ENCODE measurements around the gene JOSD2.
"Not testable (repeated sequence)": the region's sequence is repeated elsewhere in the genome, so short reads cannot be mapped to it uniquely, and the experiment has no call there.

The JOSD2 gene

DNA sequence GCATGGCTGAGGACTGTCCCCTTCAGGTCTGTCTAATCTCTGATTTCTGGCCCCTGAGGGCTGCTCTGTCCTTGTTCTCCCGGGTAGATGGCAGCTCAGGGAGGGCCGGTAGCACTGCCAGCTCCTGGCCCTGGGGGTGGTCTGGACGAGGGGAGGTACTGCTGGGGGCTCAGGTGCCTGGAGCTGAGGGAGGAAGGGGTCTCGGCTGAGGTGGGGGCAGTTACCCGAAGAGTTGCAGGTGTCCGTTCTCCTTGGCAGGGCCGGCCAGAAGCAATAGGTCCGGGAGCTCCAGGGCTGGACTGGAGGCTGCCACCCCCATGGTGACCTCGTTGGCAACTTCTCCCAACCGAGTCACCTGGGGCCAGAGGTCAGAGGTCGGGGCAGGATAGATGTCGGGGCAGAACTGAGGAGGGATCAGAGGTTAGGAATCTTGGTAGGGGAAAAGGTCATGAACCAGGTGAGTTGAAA is 35.9 kb downstream of the JOSD2 start:
- Histone ChIP-seq H3K9ac (ENCODE audit: low read length) (no peak overlapping the region), H3K9me3 (ENCODE audit: control insufficient read depth, low read length) (no peaks in the 10 kb centered on the region), H3K27me3 (ENCODE audit: control insufficient read depth, insufficient read depth, low read length) (no peaks in the 10 kb centered on the region), H3K4me1 (ENCODE audit: control insufficient read depth, insufficient read depth, low read length) (peaks cover 8% of the 10 kb centered on the region), H3K4me3 (ENCODE audit: low read length) (no peak overlapping the region), H3K36me3 (ENCODE audit: control insufficient read depth, insufficient read depth, low read length) (peaks cover 9% of the 10 kb centered on the region)

DNA sequence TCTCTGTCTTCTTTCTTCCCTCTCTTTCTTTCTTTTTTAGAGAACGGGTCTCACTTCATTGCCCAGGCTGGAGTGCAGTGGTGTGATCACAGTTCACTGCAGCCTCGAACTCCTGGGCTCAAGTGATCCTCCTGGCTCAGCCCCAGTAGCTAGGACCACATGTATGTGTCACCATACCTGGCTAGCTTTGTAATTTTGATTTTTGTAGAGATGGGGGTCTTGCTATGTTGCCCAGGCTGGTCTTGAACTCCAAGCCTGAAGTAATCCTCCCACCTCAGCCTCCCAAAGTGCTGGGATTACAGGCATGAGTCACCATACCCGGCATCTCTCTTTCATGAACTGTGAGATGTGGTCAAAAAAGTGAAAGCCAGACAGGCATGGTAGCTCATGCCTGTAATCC is 37.7 kb downstream of the JOSD2 start:
- not testable (repeated sequence) for H3K27me3 ChIP-seq (ENCODE audit: control insufficient read depth, insufficient read depth, low read length); H3K9me3 ChIP-seq (ENCODE audit: control insufficient read depth, low read length); H3K4me3 ChIP-seq (ENCODE audit: low read length); H3K4me1 ChIP-seq (ENCODE audit: control insufficient read depth, insufficient read depth, low read length); H3K9ac ChIP-seq (ENCODE audit: low read length); H3K36me3 ChIP-seq (ENCODE audit: control insufficient read depth, insufficient read depth, low read length)

DNA sequence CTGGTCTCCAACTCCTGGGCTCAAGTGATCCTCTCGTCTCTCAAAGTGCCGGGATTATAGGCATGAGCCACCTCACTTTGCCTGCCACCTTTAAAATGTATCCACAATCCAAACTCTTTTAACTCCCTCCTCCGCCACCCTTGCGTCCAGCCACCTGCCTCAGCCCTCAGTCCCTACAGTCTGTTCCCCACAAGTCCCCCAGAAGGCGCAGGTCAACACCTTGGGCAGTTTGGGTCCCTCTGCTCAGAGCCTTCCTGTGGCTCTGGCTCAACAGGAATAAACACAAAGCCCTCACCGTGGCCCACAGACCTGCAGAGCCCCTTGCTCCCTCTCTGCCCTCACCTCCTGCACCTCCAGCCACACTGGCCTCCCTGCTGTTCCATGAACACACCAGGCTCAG is 42.2 kb downstream of the JOSD2 start:
- Histone ChIP-seq H3K9me3 (ENCODE audit: control insufficient read depth, low read length) (no peaks in the 10 kb centered on the region), H3K36me3 (ENCODE audit: control insufficient read depth, insufficient read depth, low read length) (no peaks in the 10 kb centered on the region), H3K27me3 (ENCODE audit: control insufficient read depth, insufficient read depth, low read length) (peaks cover 6% of the 10 kb centered on the region), H3K4me1 (ENCODE audit: control insufficient read depth, insufficient read depth, low read length) (peaks cover 9% of the 10 kb centered on the region), H3K9ac (ENCODE audit: low read length) (no peak overlapping the region), H3K4me3 (ENCODE audit: low read length) (no peak overlapping the region)

DNA sequence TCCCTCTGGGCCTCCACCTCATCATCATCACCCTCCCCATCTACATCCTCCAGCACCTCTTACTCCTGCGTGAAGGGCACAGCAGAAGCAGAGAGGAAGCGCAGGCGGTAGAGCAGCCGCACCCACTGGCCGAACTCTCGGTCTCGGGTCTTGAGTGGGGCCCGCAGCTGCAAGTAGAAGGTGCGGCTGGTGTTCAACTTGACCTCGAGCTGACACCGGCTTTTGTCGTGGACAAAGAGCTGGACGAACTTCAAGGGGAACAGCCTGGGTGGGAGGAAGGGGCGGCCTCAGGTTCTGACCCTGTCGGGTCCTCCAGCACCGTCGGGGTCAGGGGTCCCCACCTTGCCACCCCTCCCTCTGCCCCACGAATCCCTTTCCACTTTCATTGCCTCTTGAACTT is 43.4 kb downstream of the JOSD2 start:
- H3K4me1 ChIP-seq (ENCODE audit: control insufficient read depth, insufficient read depth, low read length) = peaks cover 9% of the 10 kb centered on the region
- no peaks in the 10 kb centered on the region for H3K9me3 ChIP-seq (ENCODE audit: control insufficient read depth, low read length)
- no peaks in the 10 kb centered on the region for H3K36me3 ChIP-seq (ENCODE audit: control insufficient read depth, insufficient read depth, low read length)
- H3K4me3 ChIP-seq (ENCODE audit: low read length) = no peak overlapping the region
- peaks cover 6% of the 10 kb centered on the region for H3K27me3 ChIP-seq (ENCODE audit: control insufficient read depth, insufficient read depth, low read length)
- no peak overlapping the region for H3K9ac ChIP-seq (ENCODE audit: low read length)

DNA sequence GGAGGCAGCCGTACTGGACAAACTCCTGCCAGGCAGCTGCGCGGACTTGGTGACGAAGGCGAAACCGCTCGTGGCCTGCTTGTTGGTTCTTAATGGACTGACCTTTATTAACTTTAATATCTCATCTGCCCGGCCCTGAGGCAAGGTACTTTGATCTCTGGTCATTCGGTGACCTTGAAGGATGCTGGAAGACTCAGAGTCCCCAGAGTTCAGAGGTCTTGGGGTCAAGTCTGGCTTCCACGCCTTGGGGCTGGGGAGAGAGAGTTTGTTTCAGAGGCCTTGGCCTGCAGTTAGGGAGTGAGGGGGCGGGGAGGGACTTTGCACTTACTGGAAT is 44.3 kb downstream of the JOSD2 start:
- no peaks in the 10 kb centered on the region for H3K36me3 ChIP-seq (ENCODE audit: control insufficient read depth, insufficient read depth, low read length)
- no peak overlapping the region for H3K4me3 ChIP-seq (ENCODE audit: low read length)
- peaks cover 9% of the 10 kb centered on the region for H3K4me1 ChIP-seq (ENCODE audit: control insufficient read depth, insufficient read depth, low read length)
- peaks cover 8% of the 10 kb centered on the region for H3K27me3 ChIP-seq (ENCODE audit: control insufficient read depth, insufficient read depth, low read length)
- H3K9ac ChIP-seq (ENCODE audit: low read length) = no peak overlapping the region
- no peaks in the 10 kb centered on the region for H3K9me3 ChIP-seq (ENCODE audit: control insufficient read depth, low read length)

DNA sequence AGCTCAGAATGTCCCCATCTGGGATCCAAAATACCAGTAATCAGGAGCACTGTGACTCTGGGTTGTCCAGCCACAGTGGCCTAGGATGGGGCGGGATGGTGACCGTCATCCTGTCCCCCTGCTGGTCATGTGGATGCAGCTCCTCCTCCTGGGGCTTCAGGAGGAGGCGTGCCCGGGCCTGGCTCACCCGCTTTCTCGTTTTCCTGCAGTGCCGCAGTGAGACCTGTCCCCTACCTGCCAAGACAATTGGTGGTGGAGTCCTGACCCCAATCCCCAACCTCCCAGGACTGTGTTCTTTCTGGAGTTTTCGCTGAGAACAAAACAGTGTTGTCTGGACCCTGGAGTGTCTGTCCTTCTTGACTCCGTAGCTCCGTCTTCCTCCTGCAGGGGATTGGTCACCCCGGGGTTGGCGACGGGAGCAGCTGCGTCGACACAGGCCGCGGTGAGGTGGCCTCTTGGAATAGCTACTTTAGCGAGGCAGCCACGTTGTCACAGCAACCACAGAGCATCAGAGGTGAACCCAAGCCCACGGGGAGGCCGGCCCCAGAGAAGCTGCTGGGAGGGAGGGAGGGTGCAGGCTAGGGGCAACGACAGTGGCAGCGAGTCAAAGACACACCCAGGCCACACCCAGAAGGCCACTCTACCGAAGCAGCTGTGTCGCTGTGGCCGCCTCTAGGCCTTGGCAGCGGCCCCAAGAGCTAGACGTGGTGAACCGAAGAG is 44.8 kb downstream of the JOSD2 start:
- H3K4me1 ChIP-seq (ENCODE audit: control insufficient read depth, insufficient read depth, low read length) = peaks cover 9% of the 10 kb centered on the region

DNA sequence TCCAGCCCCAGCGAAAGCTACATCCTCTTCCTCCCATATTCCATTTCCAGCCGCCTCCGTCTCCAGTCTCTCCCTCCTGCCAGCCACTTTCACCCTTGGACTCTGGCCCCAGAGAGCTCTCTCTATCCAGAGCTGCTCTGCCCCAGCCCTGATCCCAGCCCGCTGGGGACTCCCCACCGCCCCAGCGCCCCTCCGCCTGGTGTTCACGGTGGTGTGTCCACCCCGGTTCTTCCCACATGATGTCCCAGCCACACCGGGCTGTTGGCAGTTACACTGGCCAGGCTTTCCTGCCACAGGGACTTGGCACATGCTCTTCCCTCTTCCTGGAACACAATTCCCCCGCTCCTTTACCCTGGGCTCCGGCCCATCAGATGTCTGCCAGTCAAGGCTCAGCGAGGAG is 46.0 kb downstream of the JOSD2 start:
- peaks cover 9% of the 10 kb centered on the region for H3K4me1 ChIP-seq (ENCODE audit: control insufficient read depth, insufficient read depth, low read length)
- no peak overlapping the region for H3K9ac ChIP-seq (ENCODE audit: low read length)
- H3K27me3 ChIP-seq (ENCODE audit: control insufficient read depth, insufficient read depth, low read length) = peaks cover 23% of the 10 kb centered on the region
- H3K36me3 ChIP-seq (ENCODE audit: control insufficient read depth, insufficient read depth, low read length) = no peaks in the 10 kb centered on the region
- H3K4me3 ChIP-seq (ENCODE audit: low read length) = no peak overlapping the region
- H3K9me3 ChIP-seq (ENCODE audit: control insufficient read depth, low read length) = no peaks in the 10 kb centered on the region

More for the DNA sequence above, 44.8 kb downstream of the JOSD2 start:
- no peaks in the 10 kb centered on the region for H3K9me3 ChIP-seq (ENCODE audit: control insufficient read depth, low read length)
- H3K36me3 ChIP-seq (ENCODE audit: control insufficient read depth, insufficient read depth, low read length) = no peaks in the 10 kb centered on the region
- H3K4me3 ChIP-seq (ENCODE audit: low read length) = no peak overlapping the region
- H3K9ac ChIP-seq (ENCODE audit: low read length) = no peak overlapping the region
- peaks cover 13% of the 10 kb centered on the region for H3K27me3 ChIP-seq (ENCODE audit: control insufficient read depth, insufficient read depth, low read length)

DNA sequence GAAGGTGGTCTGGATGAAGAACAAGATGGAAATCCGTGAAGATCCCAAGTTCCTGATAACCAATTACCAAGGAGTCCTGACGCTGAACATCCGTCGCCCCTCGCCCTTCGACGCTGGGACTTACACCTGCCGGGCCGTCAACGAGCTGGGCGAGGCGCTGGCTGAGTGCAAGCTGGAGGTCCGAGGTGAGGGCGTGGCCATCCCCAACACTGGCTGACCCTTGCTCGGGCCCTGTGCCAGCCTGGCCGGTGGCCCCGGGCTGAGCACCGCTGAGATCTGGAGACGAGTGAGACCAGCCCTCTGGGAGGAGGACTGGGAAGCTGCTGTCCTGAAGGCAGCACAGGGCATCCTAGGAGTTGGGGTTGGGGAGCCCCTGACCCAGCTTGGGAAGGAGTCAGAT is 46.6 kb downstream of the JOSD2 start:
- no peak overlapping the region for H3K9ac ChIP-seq (ENCODE audit: low read length)
- peaks cover 29% of the 10 kb centered on the region for H3K27me3 ChIP-seq (ENCODE audit: control insufficient read depth, insufficient read depth, low read length)

DNA sequence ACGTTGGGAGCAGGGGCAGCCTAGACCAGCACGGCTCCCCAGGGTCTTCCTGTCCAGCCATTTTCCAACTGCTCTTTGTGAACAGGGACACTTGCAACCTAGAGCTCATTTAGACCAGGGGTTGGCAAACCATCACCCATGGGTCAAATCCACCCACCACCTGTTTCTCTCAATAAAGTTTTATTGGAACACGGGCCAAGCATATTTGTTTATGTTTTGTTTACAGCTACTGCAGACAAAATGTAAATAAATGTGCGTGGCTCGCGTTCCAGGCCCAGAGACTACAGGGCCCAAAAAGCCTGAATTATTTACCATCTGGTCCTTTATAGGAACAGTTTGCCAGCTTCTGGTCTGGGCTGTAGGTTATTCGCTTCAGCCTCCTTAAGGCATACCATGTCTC is 48.0 kb downstream of the JOSD2 start:
- no peak overlapping the region for H3K9ac ChIP-seq (ENCODE audit: low read length)
- no peaks in the 10 kb centered on the region for H3K36me3 ChIP-seq (ENCODE audit: control insufficient read depth, insufficient read depth, low read length)
- H3K9me3 ChIP-seq (ENCODE audit: control insufficient read depth, low read length) = no peaks in the 10 kb centered on the region
- H3K4me1 ChIP-seq (ENCODE audit: control insufficient read depth, insufficient read depth, low read length) = peaks cover 9% of the 10 kb centered on the region
- no peak overlapping the region for H3K4me3 ChIP-seq (ENCODE audit: low read length)
- peaks cover 36% of the 10 kb centered on the region for H3K27me3 ChIP-seq (ENCODE audit: control insufficient read depth, insufficient read depth, low read length)

More for the DNA sequence above, 46.6 kb downstream of the JOSD2 start:
- peaks cover 9% of the 10 kb centered on the region for H3K4me1 ChIP-seq (ENCODE audit: control insufficient read depth, insufficient read depth, low read length)
- no peak overlapping the region for H3K4me3 ChIP-seq (ENCODE audit: low read length)
- H3K36me3 ChIP-seq (ENCODE audit: control insufficient read depth, insufficient read depth, low read length) = no peaks in the 10 kb centered on the region
- no peaks in the 10 kb centered on the region for H3K9me3 ChIP-seq (ENCODE audit: control insufficient read depth, low read length)

DNA sequence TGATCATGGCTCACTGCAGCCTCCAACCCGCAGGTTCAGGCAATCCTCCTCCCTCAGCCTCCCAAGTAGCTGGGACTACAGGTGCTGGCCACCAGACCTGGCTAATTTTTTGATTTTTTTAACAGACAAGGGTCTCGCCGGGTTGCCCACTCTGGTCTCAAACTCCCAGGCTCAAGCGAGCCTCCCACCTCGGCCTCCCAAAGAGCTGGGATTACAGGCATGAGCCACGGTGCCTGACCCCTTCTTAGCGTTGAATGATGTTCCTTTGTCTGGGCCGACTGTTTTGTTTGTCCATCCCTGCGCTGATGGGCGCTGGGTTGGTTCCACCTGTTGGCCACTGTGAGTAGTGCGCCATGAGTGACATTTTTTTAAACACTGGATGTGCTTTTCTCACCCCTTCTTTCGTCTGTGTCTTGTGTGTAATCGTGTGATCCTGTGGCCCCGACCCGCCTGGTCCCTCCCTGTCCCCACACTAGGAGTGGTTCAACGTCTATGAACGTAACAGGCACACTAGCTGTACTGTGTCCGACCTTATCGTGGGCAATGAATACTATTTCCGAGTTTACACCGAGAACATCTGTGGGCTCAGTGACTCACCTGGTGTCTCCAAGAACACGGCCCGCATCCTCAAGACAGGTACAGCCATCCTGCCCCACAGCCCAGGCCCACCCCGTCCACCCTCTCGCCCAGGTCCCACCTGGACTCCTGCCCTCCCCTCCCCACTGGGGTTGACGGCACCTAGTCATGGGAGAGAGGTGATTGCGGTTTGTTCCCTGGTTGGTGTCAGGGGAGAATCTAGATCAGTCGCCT is 49.7 kb downstream of the JOSD2 start:
- Histone ChIP-seq H3K4me3 (ENCODE audit: low read length) (no peak overlapping the region), H3K9me3 (ENCODE audit: control insufficient read depth, low read length) (no peaks in the 10 kb centered on the region), H3K36me3 (ENCODE audit: control insufficient read depth, insufficient read depth, low read length) (no peaks in the 10 kb centered on the region), H3K27me3 (ENCODE audit: control insufficient read depth, insufficient read depth, low read length) (peaks cover 40% of the 10 kb centered on the region), H3K9ac (ENCODE audit: low read length) (no peak overlapping the region), H3K4me1 (ENCODE audit: control insufficient read depth, insufficient read depth, low read length) (no peaks in the 10 kb centered on the region)

DNA sequence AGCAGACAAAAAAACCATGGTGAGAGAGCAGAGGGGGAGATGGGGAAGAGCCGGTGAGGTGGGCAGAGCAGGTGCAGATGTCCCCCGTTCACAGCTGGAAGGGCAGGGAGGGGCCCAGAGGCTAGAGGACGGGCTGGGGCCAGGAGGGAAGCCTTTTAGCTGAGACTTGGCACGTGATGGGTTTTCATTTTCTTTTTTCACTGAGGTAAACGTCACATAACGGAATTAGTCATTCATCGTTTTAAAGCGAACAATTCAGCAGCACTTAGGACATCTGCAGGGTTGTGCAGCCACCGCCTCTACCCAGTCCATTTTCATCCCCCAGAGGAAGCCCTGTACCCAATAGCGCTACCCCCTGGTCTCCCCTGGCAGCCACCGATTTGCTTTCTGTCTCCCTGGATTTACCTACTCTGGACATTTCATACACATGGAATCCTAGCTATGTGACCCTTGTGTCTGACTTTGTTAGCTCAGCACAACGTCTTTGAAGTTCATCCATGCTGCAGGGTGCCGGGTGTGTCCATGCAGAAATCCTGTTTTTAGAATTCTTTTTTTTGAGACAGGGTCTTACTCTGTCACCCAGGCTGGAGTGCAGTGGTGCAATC is 50.7 kb downstream of the JOSD2 start:
- no peaks in the 10 kb centered on the region for H3K9me3 ChIP-seq (ENCODE audit: control insufficient read depth, low read length)

DNA sequence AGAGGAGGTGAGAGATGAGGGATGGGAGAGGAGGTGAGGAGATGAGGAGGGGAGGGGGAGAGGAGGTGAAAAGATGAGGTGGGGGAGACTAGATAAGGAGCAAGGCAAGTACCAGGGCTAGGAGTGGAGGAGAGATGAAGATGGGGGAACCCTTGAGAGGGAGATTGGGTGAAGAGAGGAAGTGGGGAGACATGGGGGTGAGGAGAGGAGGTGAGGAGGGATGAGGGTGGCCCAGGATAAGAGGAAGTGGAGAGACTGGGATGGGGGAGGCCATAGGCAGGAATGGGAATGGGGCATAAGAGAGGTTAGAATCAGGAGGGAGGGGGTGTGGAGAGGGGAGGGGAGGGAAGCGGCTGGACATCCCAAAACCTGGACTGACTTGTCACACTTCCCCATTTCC is 51.4 kb downstream of the JOSD2 start:
- Histone ChIP-seq H3K4me1 (ENCODE audit: control insufficient read depth, insufficient read depth, low read length) (no peaks in the 10 kb centered on the region), H3K9me3 (ENCODE audit: control insufficient read depth, low read length) (no peaks in the 10 kb centered on the region), H3K36me3 (ENCODE audit: control insufficient read depth, insufficient read depth, low read length) (no peaks in the 10 kb centered on the region), H3K9ac (ENCODE audit: low read length) (no peak overlapping the region), H3K4me3 (ENCODE audit: low read length) (no peak overlapping the region), H3K27me3 (ENCODE audit: control insufficient read depth, insufficient read depth, low read length) (peaks cover 40% of the 10 kb centered on the region)

More for the DNA sequence above, 50.7 kb downstream of the JOSD2 start:
- Histone ChIP-seq H3K4me1 (ENCODE audit: control insufficient read depth, insufficient read depth, low read length) (no peaks in the 10 kb centered on the region), H3K4me3 (ENCODE audit: low read length) (no peak overlapping the region), H3K9ac (ENCODE audit: low read length) (no peak overlapping the region), H3K27me3 (ENCODE audit: control insufficient read depth, insufficient read depth, low read length) (peaks cover 40% of the 10 kb centered on the region), H3K36me3 (ENCODE audit: control insufficient read depth, insufficient read depth, low read length) (no peaks in the 10 kb centered on the region)

All from mucosa of stomach (tissue), 1 donor.